GM12891 (cell line): ENCODE measurements around the gene HMCN1.

Experiments
- DNase-seq: peaks from one replicate; pipeline ENCODE4 v3.0.0; 2011; ENCODE audit warnings: low spot score; ENCODE audit not compliant: insufficient read length
- FAIRE-seq: peaks from 2 replicates; lab custom pipeline; 2011; peaks lifted over from hg19 to GRCh38; lab: Jason Lieb, UNC
- PAX5 ChIP-seq: IDR thresholded peaks from 2 replicates; pipeline ENCODE4 v1.6.1; 2011; ENCODE audit warnings: low read length, moderate library complexity, mild to moderate bottlenecking; ENCODE audit not compliant: insufficient read depth, severe bottlenecking
- POLR2A ChIP-seq: IDR thresholded peaks from 2 replicates; pipeline ENCODE4 v1.6.1; 2011; ENCODE audit warnings: low read depth, low read length, control low read depth
- POLR2AphosphoS5 ChIP-seq: IDR thresholded peaks from 2 replicates; pipeline ENCODE4 v1.6.1; 2011; ENCODE audit warnings: low read depth, low read length, control low read depth
- POU2F2 ChIP-seq: IDR thresholded peaks from 2 replicates; pipeline ENCODE4 v1.6.1; 2011; ENCODE audit warnings: low read depth, mild to moderate bottlenecking, control low read depth, low read length, moderate library complexity
- SPI1 ChIP-seq: IDR thresholded peaks from 2 replicates; pipeline ENCODE4 v1.6.1; 2011; ENCODE audit warnings: low read depth, low read length, control low read depth
- TAF1 ChIP-seq: IDR thresholded peaks from 2 replicates; pipeline ENCODE4 v1.6.1; 2011; ENCODE audit warnings: low read depth, low read length, control low read depth

HMCN1 gene

DNA sequence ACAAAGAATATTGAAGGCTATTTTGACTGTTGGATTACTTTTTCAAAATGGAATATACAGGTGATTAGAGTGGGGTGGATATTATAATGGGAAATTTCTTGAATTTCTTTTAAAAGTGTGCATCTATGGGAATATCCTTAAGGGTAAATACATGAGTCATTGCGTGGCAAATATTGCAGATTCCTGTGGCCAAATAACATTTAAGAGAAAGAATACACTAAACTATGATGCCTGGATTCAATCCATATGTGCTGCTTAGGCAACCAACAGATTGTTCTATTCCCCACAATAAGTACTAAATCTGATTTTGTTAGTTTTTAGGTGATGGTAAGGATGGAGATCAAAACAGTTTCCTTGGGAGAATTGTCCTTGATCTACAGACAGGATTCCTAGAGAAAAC, 119.5 kb downstream of the HMCN1 start:
- FAIRE-seq, result no peak
- TF ChIP-seq TAF1, result no peak
- no peak for TF ChIP-seq POLR2AphosphoS5
- TF ChIP-seq POU2F2, result no peak
- no peak for TF ChIP-seq SPI1
- no peak for TF ChIP-seq POLR2A
- no peak for TF ChIP-seq PAX5
- DNase-seq, result no peak

DNA sequence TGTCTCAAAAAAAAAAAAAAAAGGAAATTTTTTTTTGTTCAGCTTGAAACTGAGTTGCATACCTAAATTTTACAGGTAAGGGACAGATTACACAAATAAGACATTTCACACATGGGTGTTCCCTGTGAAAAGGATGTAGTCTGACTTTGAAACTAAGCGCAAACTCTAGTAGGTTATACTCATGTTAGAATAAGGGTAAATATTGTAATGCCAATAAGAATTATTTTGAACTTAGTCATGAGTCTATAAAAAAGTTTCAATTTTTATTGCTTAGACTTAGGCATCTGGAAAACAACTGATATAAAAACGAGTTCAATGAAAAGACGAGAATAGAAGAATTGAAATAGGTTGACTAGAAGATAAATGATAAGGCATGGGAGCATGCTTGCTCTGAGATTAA, 122.3 kb downstream of the HMCN1 start:
- no peak for FAIRE-seq
- DNase-seq, result no peak
- no peak for TF ChIP-seq PAX5
- no peak for TF ChIP-seq POU2F2
- no peak for TF ChIP-seq POLR2AphosphoS5
- no peak for TF ChIP-seq TAF1
- no peak for TF ChIP-seq POLR2A
- TF ChIP-seq SPI1, result no peak

DNA sequence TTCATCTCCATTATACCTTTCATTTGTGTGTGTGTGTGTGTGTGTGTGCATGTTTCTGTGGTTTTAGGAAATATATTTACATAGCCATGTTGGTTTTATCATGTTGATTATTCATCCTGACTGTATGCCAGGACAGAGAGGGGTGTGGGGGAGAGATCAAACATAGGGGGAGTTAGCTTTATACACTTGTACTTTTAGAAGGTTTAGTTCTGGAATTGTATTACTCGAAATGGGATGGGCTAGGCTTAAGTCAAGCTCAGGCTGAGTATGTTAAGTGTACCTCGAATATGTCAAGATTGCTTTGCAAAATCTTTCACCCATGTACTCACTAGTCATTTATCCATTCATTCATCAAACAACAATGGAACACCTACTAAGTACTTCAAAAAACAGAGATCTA, 123.3 kb downstream of the HMCN1 start:
- FAIRE-seq (no peak), DNase-seq (no peak)
- TF ChIP-seq POU2F2 (no peak), PAX5 (no peak), TAF1 (no peak), POLR2AphosphoS5 (no peak), SPI1 (no peak)

DNA sequence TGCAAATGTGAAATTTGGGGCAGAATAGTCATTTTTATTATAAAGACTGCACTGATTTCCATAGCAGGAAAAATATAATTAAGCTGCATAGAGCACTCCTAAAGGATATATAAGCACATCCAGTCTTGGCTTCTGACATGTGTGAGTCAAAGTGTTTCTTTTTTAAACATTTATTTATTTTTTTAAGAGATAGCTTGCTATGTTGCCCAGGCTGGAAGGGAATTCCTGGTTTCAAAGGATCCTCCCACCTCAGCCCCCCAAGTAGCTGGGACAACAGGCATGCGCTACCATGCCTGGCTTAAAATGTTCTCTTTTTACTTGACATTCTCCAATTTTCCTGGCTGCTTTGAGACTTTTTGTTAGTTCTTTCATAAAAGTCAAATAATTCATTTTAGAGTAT, 126.1 kb downstream of the HMCN1 start:
- no peak for FAIRE-seq
- TF ChIP-seq POU2F2 (no peak), POLR2A (no peak), TAF1 (no peak), POLR2AphosphoS5 (no peak), SPI1 (no peak), PAX5 (no peak)
- no peak for DNase-seq

DNA sequence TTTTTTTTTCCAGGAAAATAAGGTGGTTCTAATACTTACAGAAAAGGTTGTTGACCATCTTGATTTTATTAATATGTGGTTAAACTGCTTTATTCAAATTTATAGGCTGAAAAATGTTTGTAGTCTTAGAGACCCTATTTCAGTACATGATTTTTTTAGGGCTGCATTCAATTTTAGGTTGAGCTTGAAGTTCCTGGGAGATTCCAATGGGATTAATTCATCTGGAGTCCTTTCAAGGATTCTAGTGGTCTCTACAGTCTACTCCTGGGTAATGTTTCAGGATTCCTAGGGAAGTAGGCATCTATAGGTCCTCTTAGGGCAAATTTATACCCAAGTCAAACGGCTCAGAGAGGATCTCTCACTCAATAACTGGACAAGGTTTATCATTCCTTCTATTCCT, 126.7 kb downstream of the HMCN1 start:
- FAIRE-seq (no peak), DNase-seq (no peak)
- TF ChIP-seq PAX5 (no peak), TAF1 (no peak), POLR2A (no peak)

DNA sequence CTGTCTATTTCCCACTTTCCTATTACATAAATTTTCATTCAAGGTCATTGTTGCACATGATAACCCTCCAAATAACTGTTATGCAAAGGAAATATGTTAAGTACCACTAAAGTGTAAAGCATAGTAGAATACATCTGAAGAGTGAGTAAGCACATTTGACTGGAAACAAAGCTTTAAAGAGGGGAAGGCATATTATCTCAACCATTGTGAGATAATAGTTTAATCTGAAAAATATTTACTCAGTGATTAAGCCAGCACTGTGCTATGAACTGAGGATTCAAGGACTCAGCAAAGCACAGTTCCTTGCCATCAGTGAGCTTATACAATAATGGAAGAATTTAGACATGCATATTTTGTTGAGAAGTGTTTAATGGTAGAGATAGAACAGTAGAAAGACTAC, 127.4 kb downstream of the HMCN1 start:
- no peak for DNase-seq
- no peak for FAIRE-seq
- TF ChIP-seq TAF1, result no peak
- TF ChIP-seq POU2F2, result no peak
- no peak for TF ChIP-seq PAX5
- no peak for TF ChIP-seq POLR2A
- no peak for TF ChIP-seq SPI1
- TF ChIP-seq POLR2AphosphoS5, result no peak

DNA sequence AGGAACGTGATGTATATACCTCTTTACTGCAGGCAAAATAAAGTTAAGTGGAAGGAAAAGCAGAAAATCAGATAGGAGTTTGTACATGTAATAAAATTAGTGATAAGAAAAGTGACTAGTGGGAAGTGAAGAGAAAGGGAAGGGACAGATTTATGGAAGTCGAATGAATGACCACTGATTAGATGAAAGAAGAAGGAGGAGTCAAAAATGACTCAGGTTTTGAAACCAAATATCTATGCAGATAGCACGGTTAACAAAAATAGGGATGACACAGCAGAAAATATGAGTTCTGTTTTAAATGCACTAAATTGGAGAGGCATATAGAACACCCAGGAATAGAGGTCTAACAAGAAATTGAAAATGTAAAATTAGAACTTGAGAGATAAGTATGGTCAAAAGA, 128.0 kb downstream of the HMCN1 start:
- no peak for DNase-seq
- no peak for TF ChIP-seq TAF1
- no peak for TF ChIP-seq POU2F2
- no peak for TF ChIP-seq POLR2A
- no peak for TF ChIP-seq SPI1
- no peak for TF ChIP-seq POLR2AphosphoS5
- no peak for TF ChIP-seq PAX5
- no peak for FAIRE-seq

DNA sequence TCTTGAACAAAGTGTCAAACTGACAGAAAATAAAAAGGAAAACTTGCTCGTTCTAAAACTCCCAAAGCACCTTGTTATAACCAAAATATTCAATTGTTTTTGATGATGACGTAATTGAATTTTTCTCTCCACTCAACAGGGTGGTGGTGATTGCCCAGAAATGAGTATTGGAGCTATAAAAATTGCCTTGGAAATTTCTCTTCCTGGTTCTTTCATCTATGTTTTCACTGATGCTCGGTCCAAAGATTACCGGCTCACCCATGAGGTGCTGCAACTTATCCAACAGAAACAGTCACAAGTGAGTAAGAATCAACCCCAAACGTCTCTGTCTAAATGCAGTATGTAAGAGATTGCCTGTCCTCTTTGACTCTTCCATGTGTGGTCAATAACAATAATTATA, 130.1 kb downstream of the HMCN1 start:
- DNase-seq (no peak), FAIRE-seq (no peak)
- TF ChIP-seq POLR2AphosphoS5 (no peak), PAX5 (no peak), POLR2A (no peak), TAF1 (no peak), SPI1 (no peak), POU2F2 (no peak)

DNA sequence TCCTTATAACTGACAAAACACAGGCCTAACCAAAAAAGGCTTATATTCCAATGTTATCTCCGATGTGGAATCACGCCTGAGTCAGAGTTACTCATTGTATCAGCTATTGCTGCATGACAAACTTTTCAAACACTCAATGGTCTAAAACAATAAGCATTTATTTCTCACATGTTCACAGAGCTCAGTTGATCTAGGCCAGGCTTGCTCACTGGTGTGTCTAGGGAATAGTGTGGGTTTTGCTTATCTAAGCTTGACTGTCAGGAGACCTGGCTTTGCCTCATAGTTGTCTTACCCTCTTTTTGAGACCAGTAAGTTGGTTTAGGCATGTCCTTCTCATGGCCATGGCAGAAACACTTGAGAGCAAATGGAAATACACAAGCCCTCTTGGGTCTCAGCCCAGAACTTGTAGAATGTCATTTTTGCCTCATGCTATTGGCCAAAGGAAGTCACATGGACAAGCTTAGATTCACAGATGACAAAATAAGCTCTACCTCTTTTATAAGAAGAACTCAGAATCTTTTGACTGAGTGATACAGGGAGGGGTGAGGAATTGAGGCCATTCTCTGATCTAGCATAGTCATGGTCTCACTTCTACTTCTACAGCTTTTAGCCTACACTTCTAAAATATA, 130.8 kb downstream of the HMCN1 start:
- no peak for FAIRE-seq
- DNase-seq, result no peak
- TF ChIP-seq TAF1 (no peak), POLR2A (no peak), POLR2AphosphoS5 (no peak), SPI1 (no peak), PAX5 (no peak), POU2F2 (no peak)

DNA sequence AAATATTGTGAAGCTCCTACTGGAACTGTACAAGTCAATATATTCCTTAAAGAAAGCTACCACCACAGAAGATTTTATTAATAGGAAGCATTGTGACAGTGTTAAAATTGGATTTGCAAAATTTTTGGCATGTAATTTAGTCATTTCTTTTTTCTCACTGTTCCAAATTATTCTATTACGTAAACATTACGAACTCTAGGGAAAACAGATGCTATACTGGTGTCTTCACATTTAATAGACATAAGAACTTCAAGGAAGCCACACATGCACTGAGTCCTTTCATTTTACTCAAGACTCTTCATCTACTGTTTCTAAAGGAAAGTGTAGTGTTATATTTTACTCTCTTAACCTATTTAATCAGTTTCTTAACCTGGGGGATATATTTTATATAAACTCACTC, 135.4 kb downstream of the HMCN1 start:
- FAIRE-seq (no peak), DNase-seq (no peak)
- TF ChIP-seq TAF1 (no peak), POLR2AphosphoS5 (no peak), SPI1 (no peak), PAX5 (no peak), POU2F2 (no peak), POLR2A (no peak)
